T-helper 9 cell (primary cell): ENCODE data around the gene LAGE3.
A peak's percentile ranks its signal among the peaks of the same experiment; 100 is the strongest.

Experiments used
- DNase-seq: peaks from one replicate; pipeline ENCODE4 v3.0.0-alpha.2; 2020

Gene LAGE3

GRCh38 chrX:154473683-154474082 lies 5.4 kb downstream of the LAGE3 start:
- no peak for DNase-seq

GRCh38 chrX:154472685-154473632 lies 6.1 kb downstream of the LAGE3 start:
- no peak for DNase-seq

- DNase-seq = no peak
These were observed 7.0 kb downstream of the LAGE3 start for GRCh38 chrX:154471839-154472684.

- DNase-seq = no peak
These were observed 8.0 kb downstream of the LAGE3 start for GRCh38 chrX:154470914-154471568.

GRCh38 chrX:154470434-154470833 lies 8.6 kb downstream of the LAGE3 start:
- DNase-seq = no peak

GRCh38 chrX:154469880-154470279 lies 9.2 kb downstream of the LAGE3 start:
- no peak for DNase-seq

- DNase-seq = no peak
These were observed 10.0 kb downstream of the LAGE3 start for GRCh38 chrX:154469114-154469513.

- DNase-seq = no peak
These were observed 10.9 kb downstream of the LAGE3 start for GRCh38 chrX:154468217-154468616.

- no peak for DNase-seq
These were observed 11.5 kb downstream of the LAGE3 start for GRCh38 chrX:154467556-154467955.

- no peak for DNase-seq
These were observed 12.2 kb downstream of the LAGE3 start for GRCh38 chrX:154466907-154467306.

- DNase-seq = no peak
These were observed 13.0 kb downstream of the LAGE3 start for GRCh38 chrX:154466036-154466435.

GRCh38 chrX:154465601-154466000 lies 13.5 kb downstream of the LAGE3 start:
- DNase-seq = no peak

GRCh38 chrX:154464806-154465365 lies 14.2 kb downstream of the LAGE3 start:
- no peak for DNase-seq

GRCh38 chrX:154463611-154464220 lies 15.4 kb downstream of the LAGE3 start:
- no peak for DNase-seq

GRCh38 chrX:154462396-154462795 lies 16.7 kb downstream of the LAGE3 start:
- no peak for DNase-seq

GRCh38 chrX:154460326-154460725 lies 18.8 kb downstream of the LAGE3 start:
- DNase-seq = no peak

- no peak for DNase-seq
These were observed 19.2 kb downstream of the LAGE3 start for GRCh38 chrX:154459832-154460231.

GRCh38 chrX:154458954-154459778 lies 19.9 kb downstream of the LAGE3 start:
- DNase-seq = no peak

- peak; percentile 67 for DNase-seq
These were observed 20.7 kb downstream of the LAGE3 start, which contains the start of gene PLXNA3 for GRCh38 chrX:154458116-154458953. TSS of gene PLXNA3 (plus strand) at chrX:154458281. CDS start at chrX:154460184, 1,903 bp downstream.

- peak; percentile 42 for DNase-seq
These were observed 21.5 kb downstream of the LAGE3 start for GRCh38 chrX:154457491-154458115.
